K562 (cell line): ENCODE results near the gene FASTK. TPM values are rescaled to one million over a fixed set of nuclear protein-coding genes. Genes with fewer than 3 reads are reported as not detected.

Source experiments
- EGR1 ChIP-seq: fragments of 450-650 bp; conservative IDR thresholded peaks from 2 replicates; pipeline ENCODE4 v1.6.1; 2017; ENCODE audit warnings: mild to moderate bottlenecking
- HMGN3 ChIP-seq: IDR thresholded peaks from 2 replicates; pipeline ENCODE4 v1.6.1; 2011; ENCODE audit warnings: borderline replicate concordance, low read depth, mild to moderate bottlenecking, mixed read lengths, low read length; ENCODE audit not compliant: insufficient read length; ENCODE audit errors: extremely low read depth
- MXD1 ChIP-seq: fragments of 250-450 bp; sonication (Bioruptor Pico); IDR thresholded peaks from 2 replicates; pipeline ENCODE4 v1.8.0; 2021; ENCODE audit warnings: borderline replicate concordance, mild to moderate bottlenecking, moderate library complexity; ENCODE audit not compliant: poor library complexity, severe bottlenecking
- NCOA6 ChIP-seq: fragments of 450-650 bp; IDR thresholded peaks from 2 replicates; pipeline ENCODE4 v1.6.1; 2017; ENCODE audit warnings: mild to moderate bottlenecking
- NFYB ChIP-seq: IDR thresholded peaks from 2 replicates; pipeline ENCODE4 v1.6.1; 2011; ENCODE audit warnings: mild to moderate bottlenecking, moderate library complexity; ENCODE audit not compliant: insufficient read length; ENCODE audit errors: extremely low read depth
- NR1H2 ChIP-seq: sonication (generic); formaldehyde crosslinking; IDR thresholded peaks from 2 replicates; pipeline ENCODE4 v1.4.0; 2020; ENCODE audit warnings: mild to moderate bottlenecking, missing genetic modification reagents
- PRDM10 ChIP-seq: fragments of 450-650 bp; IDR thresholded peaks from 2 replicates; pipeline ENCODE4 v1.6.1; 2018; ENCODE audit not compliant: partially characterized antibody
- RUNX1 ChIP-seq: sonication (generic); IDR thresholded peaks from 2 replicates; pipeline ENCODE4 v1.6.1; 2016; ENCODE audit warnings: antibody characterized with exemption, low read depth
- SIN3A ChIP-seq, 2 experiments: fragments of 150-350 bp in 1 of 2; IDR thresholded peaks; 2 replicates each; pipeline ENCODE4 v1.6.1; 2011 to 2016; ENCODE audit warnings: borderline replicate concordance in 2 of 2, low read depth in 2 of 2, low read length in 2 of 2, mild to moderate bottlenecking in 2 of 2, moderate library complexity in 2 of 2; ENCODE audit not compliant: control insufficient read depth in 1 of 2
- SRF ChIP-seq, 2 experiments: fragments of 250-450, 450-650 bp in 1 of 2; sonication (Bioruptor Pico) in 1 of 2; sonication (generic) in 1 of 2; formaldehyde crosslinking; IDR thresholded peaks; 2 replicates each; pipeline versions ENCODE4 v1.5.0 to v1.5.1; 2020 to 2022; ENCODE audit warnings: mild to moderate bottlenecking in 1 of 2, missing genetic modification reagents in 1 of 2
- TFE3 ChIP-seq: fragments of 450-650 bp; formaldehyde crosslinking; IDR thresholded peaks from 2 replicates; pipeline ENCODE4 v1.4.0; 2020; ENCODE audit warnings: mild to moderate bottlenecking, mixed read lengths
- ZBTB49 ChIP-seq: sonication (generic); formaldehyde crosslinking; IDR thresholded peaks from 2 replicates; pipeline ENCODE4 v1.8.0; 2022; ENCODE audit warnings: missing genetic modification reagents, mild to moderate bottlenecking, borderline replicate concordance
- ZNF3 ChIP-seq: fragments of 250-450 bp; sonication (Bioruptor Pico); IDR thresholded peaks from 2 replicates; pipeline ENCODE4 v1.5.0; 2021; ENCODE audit warnings: mild to moderate bottlenecking, moderate library complexity
- ZNF354B ChIP-seq: fragments of 250-450 bp; sonication (Bioruptor Pico); IDR thresholded peaks from 2 replicates; pipeline ENCODE4 v1.4.0; 2020
- ZNF740 ChIP-seq, 3 experiments: fragments of 200-800 bp in 1 of 3; sonication (Bioruptor generic) in 1 of 3; sonication (generic) in 1 of 3; formaldehyde crosslinking in 1 of 3; IDR thresholded peaks; 2 replicates each; pipeline versions ENCODE4 v1.6.1 to v1.8.0; 2016 to 2022; ENCODE audit warnings: mild to moderate bottlenecking in 2 of 3, missing compliant biosample characterization in 2 of 3, missing genetic modification characterization in 2 of 3, missing genetic modification reagents in 1 of 3
- ZNF75A ChIP-seq: fragments of 450-650 bp; formaldehyde crosslinking; IDR thresholded peaks from 2 replicates; pipeline ENCODE4 v1.4.0; 2020; ENCODE audit warnings: mild to moderate bottlenecking
- polyA plus RNA-seq, 8 experiments: library from polyadenylated mRNA; depleted of rRNA in 4 of 8; stranded (reverse) in 5 of 8; unstranded in 3 of 8; fragments of >200 nt; fragmentation: Nextera tagmentation in 2 of 8; fragmentation: Illumina TruSeq in 1 of 8; extraction: Ambion mirVana in 2 of 8; extraction: Trizol in 1 of 8; gene quantifications; 2 replicates each; pipeline versions ENCODE4 v1.2.1 to v1.2.3, GENCODE V29; 2011 to 2014; ENCODE audit warnings: inconsistent platforms in 1 of 8, missing spikeins in 1 of 8
- total RNA-seq, 7 experiments: library from RNA; depleted of rRNA in 6 of 7; stranded (reverse); fragments of >200 nt in 6 of 7; fragmentation: Illumina TruSeq in 2 of 7; extraction: Trizol in 2 of 7; gene quantifications; 2 replicates each; pipeline versions ENCODE4 v1.2.1 to v1.2.3, GENCODE V29; 2011 to 2021; ENCODE audit warnings: low replicate concordance in 1 of 7

The FASTK gene
- total and polyA plus RNA-seq, 9 of the 15 experiments (the other 6 are each of a cell fraction or from before 2014, with no cell fraction given) = 0.51 to 150 (median 48.2) TPM

GRCh38 chr7:151062399-151063211 lies 18.0 kb downstream of the FASTK start (continued):
- TF ChIP-seq PRDM10 = peak; percentile 1
- TF ChIP-seq NCOA6 = no peak
- TF ChIP-seq ZNF354B (CRISPR knock-in tag) = no peak
- TF ChIP-seq TFE3 (CRISPR knock-in tag) = peak; percentile 74
- TF ChIP-seq ZNF740 (CRISPR knock-in tag; IDR thresholded peaks at IDR 0.05) = peak; percentile 14; the same call in 1 of the 2 replicates
- TF ChIP-seq ZNF740 (tag; IDR thresholded peaks at IDR 0.05) = no peak
- no peak for TF ChIP-seq RUNX1
- TF ChIP-seq ZNF75A (CRISPR knock-in tag) = no peak
- no peak for TF ChIP-seq ZBTB49 (CRISPR knock-in tag)
- TF ChIP-seq MXD1 (CRISPR knock-in tag) = peak; percentile 95
- no peak for TF ChIP-seq SRF (CRISPR knock-in tag; IDR thresholded peaks at IDR 0.05)
- peak; percentile 89 for TF ChIP-seq HMGN3
- TF ChIP-seq NFYB = no peak
- no peak; the same call in 1 of the 2 replicates for TF ChIP-seq NR1H2 (CRISPR knock-in tag)
- no peak for TF ChIP-seq ZNF3 (CRISPR knock-in tag)
- TF ChIP-seq EGR1 = peak; percentile 70
- peak; percentile 96 to 98 for TF ChIP-seq SIN3A (IDR thresholded peaks at IDR 0.05; ENCODE audit: borderline replicate concordance in 2 of 2, control insufficient read depth in 1 of 2, low read depth in 2 of 2, low read length in 2 of 2)
